ENCODE measurements around the gene PUSL1.

Gene PUSL1

GRCh38 chr1:1295154-1295923, 13.1 kb upstream of the PUSL1 start:
- no peak for DNase-seq (ENCODE audit: low spot score)

- no peak for DNase-seq (ENCODE audit: low spot score)
Observed at GRCh38 chr1:1296070-1297061, 12.0 kb upstream of the PUSL1 start.

- no peak for DNase-seq (ENCODE audit: low spot score)
Observed at GRCh38 chr1:1297802-1298424, 10.5 kb upstream of the PUSL1 start.

GRCh38 chr1:1298861-1299685, 9.3 kb upstream of the PUSL1 start:
- no peak for DNase-seq (ENCODE audit: low spot score)

GRCh38 chr1:1299686-1300351, 8.6 kb upstream of the PUSL1 start:
- no peak for DNase-seq (ENCODE audit: low spot score)

- no peak for DNase-seq (ENCODE audit: low spot score)
Observed at GRCh38 chr1:1300352-1300739, 8.1 kb upstream of the PUSL1 start.

- no peak for DNase-seq (ENCODE audit: low spot score)
Observed at GRCh38 chr1:1302006-1302430, 6.4 kb upstream of the PUSL1 start.

GRCh38 chr1:1302951-1303509, 5.4 kb upstream of the PUSL1 start:
- DNase-seq (ENCODE audit: low spot score): no peak

- DNase-seq (ENCODE audit: low spot score): no peak
Observed at GRCh38 chr1:1303736-1304135, 4.7 kb upstream of the PUSL1 start.

GRCh38 chr1:1304331-1305299, 3.8 kb upstream of the PUSL1 start:
- DNase-seq (ENCODE audit: low spot score): peak; percentile 68

GRCh38 chr1:1305300-1306069, 2.9 kb upstream of the PUSL1 start:
- DNase-seq (ENCODE audit: low spot score): peak; percentile 68

GRCh38 chr1:1306070-1306660, 2.2 kb upstream of the PUSL1 start:
- no peak for DNase-seq (ENCODE audit: low spot score)

GRCh38 chr1:1306661-1307260, 1.6 kb upstream of the PUSL1 start:
- DNase-seq (ENCODE audit: low spot score): no peak

GRCh38 chr1:1307261-1307922, 1.0 kb upstream of the PUSL1 start:
- no peak for DNase-seq (ENCODE audit: low spot score)

- DNase-seq (ENCODE audit: low spot score): no peak
Observed at GRCh38 chr1:1308756-1309250, 406 bp downstream of the PUSL1 start.

GRCh38 chr1:1309251-1310108, 1.1 kb downstream of the PUSL1 start:
- DNase-seq (ENCODE audit: low spot score): no peak

- DNase-seq (ENCODE audit: low spot score): no peak
Observed at GRCh38 chr1:1310109-1310385, 1.6 kb downstream of the PUSL1 start.
